Neural cell (in vitro differentiated cells): ENCODE results near the gene FER1L5. TPM values are rescaled to one million over a fixed set of nuclear protein-coding genes. Genes with fewer than 3 reads are reported as not detected.

Source experiments
- H2AFZ ChIP-seq: fragments of 200-600, 300-800 bp; sonication (generic), shearing (Covaris generic); 2 replicates; pipeline ENCODE4 v1.6.0; 2014; ENCODE audit warnings: low read depth, mild to moderate bottlenecking, antibody characterized with exemption, low read length, moderate library complexity
- H3F3A ChIP-seq: fragments of 200-600 bp; shearing (Covaris generic); 2 replicates; pipeline ENCODE4 v1.6.1; 2016; ENCODE audit warnings: mild to moderate bottlenecking, moderate library complexity, mixed read lengths, antibody characterized with exemption, low read length; ENCODE audit not compliant: insufficient read depth, poor library complexity, severe bottlenecking
- H3K27ac ChIP-seq: fragments of 200-600, 300-800 bp; sonication (generic), shearing (Covaris generic); 2 replicates; pipeline ENCODE4 v1.5.1; 2014; ENCODE audit warnings: mild to moderate bottlenecking, low read length, moderate library complexity
- H3K27me3 ChIP-seq: fragments of 300-800, 200-600 bp; sonication (generic), shearing (Covaris generic); 2 replicates; pipeline ENCODE4 v1.6.0; 2014; ENCODE audit warnings: mild to moderate bottlenecking, low read depth, low read length, moderate library complexity; ENCODE audit not compliant: insufficient read depth
- H3K36me3 ChIP-seq: fragments of 300-800, 200-600 bp; sonication (generic), shearing (Covaris generic); 2 replicates; pipeline ENCODE4 v1.5.1; 2014; ENCODE audit warnings: mild to moderate bottlenecking, antibody characterized with exemption, low read length, moderate library complexity; ENCODE audit not compliant: insufficient read depth
- H3K4me2 ChIP-seq: fragments of 300-800, 200-600 bp; sonication (generic), shearing (Covaris generic); 2 replicates; pipeline ENCODE4 v1.6.0; 2014; ENCODE audit warnings: mild to moderate bottlenecking, low read length
- H3K4me3 ChIP-seq: fragments of 300-800, 200-600 bp; sonication (generic), shearing (Covaris generic); 2 replicates; pipeline ENCODE4 v1.5.1; 2014; ENCODE audit warnings: mild to moderate bottlenecking, low read length, moderate library complexity
- H3K79me2 ChIP-seq: fragments of 200-600 bp; shearing (Covaris generic); replicated peaks from 2 replicates; pipeline ENCODE4 v1.6.0; 2014; ENCODE audit warnings: mild to moderate bottlenecking, low read length, moderate library complexity; ENCODE audit not compliant: insufficient read depth
- H3K9ac ChIP-seq: fragments of 300-800, 200-600 bp; sonication (generic), shearing (Covaris generic); 2 replicates; pipeline ENCODE4 v1.6.1; 2016; ENCODE audit warnings: mild to moderate bottlenecking, low read length, mixed read lengths
- H3K9me2 ChIP-seq: fragments of 200-600 bp; shearing (Covaris generic); 2 replicates; pipeline ENCODE4 v1.6.1; 2016; ENCODE audit warnings: mild to moderate bottlenecking, low read length, mixed read lengths; ENCODE audit not compliant: insufficient read depth
- H3K9me3 ChIP-seq: fragments of 200-600, 300-800 bp; sonication (generic), shearing (Covaris generic); 2 replicates; pipeline ENCODE4 v1.6.1; 2016; ENCODE audit warnings: mild to moderate bottlenecking, mixed run types, low read length, moderate library complexity, mixed read lengths
- H4K20me1 ChIP-seq: fragments of 200-600 bp; shearing (Covaris generic); 2 replicates; pipeline ENCODE4 v1.6.1; 2016; ENCODE audit warnings: mild to moderate bottlenecking, mixed run types; ENCODE audit not compliant: insufficient read depth
- EP300 ChIP-seq: fragments of 450-650 bp; conservative IDR thresholded peaks from 2 replicates; pipeline ENCODE4 v1.6.1; 2014; ENCODE audit warnings: antibody characterized with exemption, mild to moderate bottlenecking, moderate library complexity; ENCODE audit not compliant: poor library complexity, severe bottlenecking
- EZH2 ChIP-seq: fragments of 200-600, 300-800 bp; shearing (Covaris generic), sonication (generic); IDR thresholded peaks from 2 replicates; pipeline ENCODE4 v1.6.1; 2014; ENCODE audit warnings: antibody characterized with exemption, low read length, borderline replicate concordance, mild to moderate bottlenecking; ENCODE audit not compliant: insufficient read depth, poor library complexity, severe bottlenecking
- MXI1 ChIP-seq: fragments of 450-650 bp; conservative IDR thresholded peaks from 2 replicates; pipeline ENCODE4 v1.6.1; 2014; ENCODE audit warnings: antibody characterized with exemption, mild to moderate bottlenecking; ENCODE audit not compliant: poor library complexity, severe bottlenecking
- POLR2AphosphoS5 ChIP-seq: IDR thresholded peaks from 2 replicates; pipeline ENCODE4 v1.6.1; 2012
- RAD21 ChIP-seq: fragments of 450-650 bp; conservative IDR thresholded peaks from 2 replicates; pipeline ENCODE4 v1.6.1; 2014; ENCODE audit warnings: antibody characterized with exemption, mild to moderate bottlenecking, moderate library complexity
- REST ChIP-seq: IDR thresholded peaks from 2 replicates; pipeline ENCODE4 v1.6.1; 2012; ENCODE audit warnings: borderline replicate concordance
- SMC3 ChIP-seq: fragments of 450-650 bp; conservative IDR thresholded peaks from 2 replicates; pipeline ENCODE4 v1.6.1; 2014; ENCODE audit warnings: antibody characterized with exemption, mild to moderate bottlenecking, moderate library complexity; ENCODE audit not compliant: poor library complexity
- TAF1 ChIP-seq: IDR thresholded peaks from 2 replicates; pipeline ENCODE4 v1.6.1; 2012; ENCODE audit warnings: low read depth
- polyA plus RNA-seq: library from polyadenylated mRNA; depleted of rRNA; stranded (reverse); fragments of >200 nt; gene quantifications from 2 replicates; pipeline ENCODE4 v1.2.3, GENCODE V29; 2014
- TF ChIP-seq, protein P1 (sequence below): fragments of 450-650 bp; IDR thresholded peaks from 2 replicates; pipeline ENCODE4 v1.5.1; 2014; ENCODE audit warnings: antibody characterized with exemption, mild to moderate bottlenecking, moderate library complexity; ENCODE audit not compliant: poor library complexity, severe bottlenecking

FER1L5 gene
- polyA plus RNA-seq, 1 donor from 2014 or later = 0.28 TPM

GRCh38 chr2:96663177-96663576 is 20.6 kb downstream of the FER1L5 start:
- Histone ChIP-seq H3K4me2 (no peak overlapping the region), H4K20me1 (no peaks in the 10 kb centered on the region), H3K9me3 (no peaks in the 10 kb centered on the region), H3K79me2 (no peaks in the 10 kb centered on the region), H3F3A (no peaks in the 10 kb centered on the region), H3K36me3 (no peaks in the 10 kb centered on the region), H3K27me3 (no peaks in the 10 kb centered on the region), H3K4me3 (no peak overlapping the region), H2AFZ (no peak overlapping the region), H3K9me2 (no peaks in the 10 kb centered on the region), H3K9ac (no peak overlapping the region), H3K27ac (no peak overlapping the region)
- no peak for TF ChIP-seq POLR2AphosphoS5
- no peak for TF ChIP-seq REST
- TF ChIP-seq EZH2 = no peak
- TF ChIP-seq SMC3 = no peak
- TF ChIP-seq TAF1 = no peak
- no peak for TF ChIP-seq EP300
- TF ChIP-seq, protein P1, sequence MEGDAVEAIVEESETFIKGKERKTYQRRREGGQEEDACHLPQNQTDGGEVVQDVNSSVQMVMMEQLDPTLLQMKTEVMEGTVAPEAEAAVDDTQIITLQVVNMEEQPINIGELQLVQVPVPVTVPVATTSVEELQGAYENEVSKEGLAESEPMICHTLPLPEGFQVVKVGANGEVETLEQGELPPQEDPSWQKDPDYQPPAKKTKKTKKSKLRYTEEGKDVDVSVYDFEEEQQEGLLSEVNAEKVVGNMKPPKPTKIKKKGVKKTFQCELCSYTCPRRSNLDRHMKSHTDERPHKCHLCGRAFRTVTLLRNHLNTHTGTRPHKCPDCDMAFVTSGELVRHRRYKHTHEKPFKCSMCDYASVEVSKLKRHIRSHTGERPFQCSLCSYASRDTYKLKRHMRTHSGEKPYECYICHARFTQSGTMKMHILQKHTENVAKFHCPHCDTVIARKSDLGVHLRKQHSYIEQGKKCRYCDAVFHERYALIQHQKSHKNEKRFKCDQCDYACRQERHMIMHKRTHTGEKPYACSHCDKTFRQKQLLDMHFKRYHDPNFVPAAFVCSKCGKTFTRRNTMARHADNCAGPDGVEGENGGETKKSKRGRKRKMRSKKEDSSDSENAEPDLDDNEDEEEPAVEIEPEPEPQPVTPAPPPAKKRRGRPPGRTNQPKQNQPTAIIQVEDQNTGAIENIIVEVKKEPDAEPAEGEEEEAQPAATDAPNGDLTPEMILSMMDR = no peak
- no peak for TF ChIP-seq MXI1
- no peak for TF ChIP-seq RAD21

- no peaks in the 10 kb centered on the region for H3K36me3 ChIP-seq
- no peak overlapping the region for H3K4me3 ChIP-seq
- TF ChIP-seq MXI1 = no peak
- no peak for TF ChIP-seq SMC3
- TF ChIP-seq, protein P1 = no peak
- no peak for TF ChIP-seq EZH2
- no peak for TF ChIP-seq TAF1
- TF ChIP-seq EP300 = no peak
- no peak for TF ChIP-seq REST
- no peak for TF ChIP-seq POLR2AphosphoS5
- H4K20me1 ChIP-seq = no peaks in the 10 kb centered on the region
- H3K9ac ChIP-seq = no peak overlapping the region
- no peaks in the 10 kb centered on the region for H3F3A ChIP-seq
- no peaks in the 10 kb centered on the region for H3K79me2 ChIP-seq
- no peaks in the 10 kb centered on the region for H3K27me3 ChIP-seq
- no peak overlapping the region for H3K27ac ChIP-seq
- H3K9me3 ChIP-seq = no peaks in the 10 kb centered on the region
- H3K4me2 ChIP-seq = no peak overlapping the region
- no peak overlapping the region for H2AFZ ChIP-seq
- no peaks in the 10 kb centered on the region for H3K9me2 ChIP-seq
These were observed 21.3 kb downstream of the FER1L5 start for GRCh38 chr2:96663829-96664228.
